GM19324 (cell line): Measurements from ENCODE around the gene C8A.

Experiments
- ATAC-seq: cut with Tn5 transposase; IDR thresholded peaks from one replicate; pipeline ENCODE4 v1.9.1; 2021; ENCODE audit warnings: mild to moderate bottlenecking, moderate library complexity; ENCODE audit not compliant: unreplicated experiment, low FRiP score

The C8A gene

GRCh38 chr1:56963667-56964066 is 109.1 kb downstream of the C8A start:
- no peak for ATAC-seq

GRCh38 chr1:56964349-56965017 is 109.9 kb downstream of the C8A start:
- no peak for ATAC-seq

GRCh38 chr1:56965191-56965590 is 110.6 kb downstream of the C8A start:
- ATAC-seq, result no peak

- ATAC-seq, result no peak
These were observed 111.5 kb downstream of the C8A start, which contains the start of gene C8B for GRCh38 chr1:56965916-56966697. C8B (minus strand) TSS chr1:56966015; CDS start chr1:56965948, 67 bp downstream.

- ATAC-seq, result no peak
These were observed 112.1 kb downstream of the C8A start for GRCh38 chr1:56966698-56966999.

GRCh38 chr1:56967355-56967754 is 112.8 kb downstream of the C8A start:
- no peak for ATAC-seq
